Osteoblast (primary cell): ENCODE data around the gene MYCN. TPM values are rescaled to one million over a fixed set of nuclear protein-coding genes. Genes with fewer than 3 reads are reported as not detected.

Source experiments
- DNase-seq: peaks from one replicate; pipeline ENCODE4 v3.0.0; 2011; ENCODE audit warnings: low spot score, mixed read lengths; ENCODE audit not compliant: insufficient read length; ENCODE audit errors: missing footprints
- H2AFZ ChIP-seq: 2 replicates; pipeline ENCODE4 v1.6.0; 2011; ENCODE audit warnings: mild to moderate bottlenecking, low read length
- H3K27ac ChIP-seq: 2 replicates; pipeline ENCODE4 v1.5.1; 2011; ENCODE audit warnings: mild to moderate bottlenecking, low read depth, low read length, moderate library complexity
- H3K27me3 ChIP-seq: 2 replicates; pipeline ENCODE4 v1.6.0; 2012; ENCODE audit warnings: mild to moderate bottlenecking, control low read depth, inconsistent platforms, low read length, moderate library complexity; ENCODE audit not compliant: insufficient read depth
- H3K36me3 ChIP-seq: 2 replicates; pipeline ENCODE4 v1.5.1; 2011; ENCODE audit warnings: mild to moderate bottlenecking, low read length, control low read depth, moderate library complexity; ENCODE audit not compliant: insufficient read depth
- H3K4me1 ChIP-seq: 2 replicates; pipeline ENCODE4 v1.5.1; 2011; ENCODE audit warnings: mild to moderate bottlenecking, low read length, control low read depth, moderate library complexity; ENCODE audit not compliant: insufficient read depth
- H3K4me2 ChIP-seq: 2 replicates; pipeline ENCODE4 v1.6.0; 2011; ENCODE audit warnings: mild to moderate bottlenecking, low read length; ENCODE audit not compliant: insufficient read depth
- H3K4me3 ChIP-seq: fragments of 200-600 bp; sonication (generic); 3 replicates; pipeline ENCODE4 v1.5.1; 2012; ENCODE audit warnings: mild to moderate bottlenecking, low read length, inconsistent platforms; ENCODE audit not compliant: insufficient read depth
- H3K79me2 ChIP-seq: 2 replicates; pipeline ENCODE4 v1.6.0; 2012; ENCODE audit warnings: mild to moderate bottlenecking, low read length, control low read depth, inconsistent platforms; ENCODE audit not compliant: insufficient read depth
- H3K9me3 ChIP-seq: 2 replicates; pipeline ENCODE4 v1.5.1; 2011; ENCODE audit warnings: low read depth, low read length, control low read depth
- H4K20me1 ChIP-seq: 2 replicates; pipeline ENCODE4 v1.6.0; 2012; ENCODE audit warnings: mild to moderate bottlenecking, low read length, control low read depth; ENCODE audit not compliant: insufficient read depth
- CTCF ChIP-seq: IDR thresholded peaks from 2 replicates; pipeline ENCODE4 v1.5.1; 2011; ENCODE audit warnings: mild to moderate bottlenecking, low read depth, low read length, moderate library complexity; ENCODE audit errors: extremely low read depth
- total RNA-seq: library from RNA; depleted of rRNA; stranded (reverse); fragments of >200 nt; gene quantifications from 2 replicates; pipeline ENCODE4 v1.2.3, GENCODE V29; 2012

Gene MYCN
- total RNA-seq, 1 donor: not detected

DNA sequence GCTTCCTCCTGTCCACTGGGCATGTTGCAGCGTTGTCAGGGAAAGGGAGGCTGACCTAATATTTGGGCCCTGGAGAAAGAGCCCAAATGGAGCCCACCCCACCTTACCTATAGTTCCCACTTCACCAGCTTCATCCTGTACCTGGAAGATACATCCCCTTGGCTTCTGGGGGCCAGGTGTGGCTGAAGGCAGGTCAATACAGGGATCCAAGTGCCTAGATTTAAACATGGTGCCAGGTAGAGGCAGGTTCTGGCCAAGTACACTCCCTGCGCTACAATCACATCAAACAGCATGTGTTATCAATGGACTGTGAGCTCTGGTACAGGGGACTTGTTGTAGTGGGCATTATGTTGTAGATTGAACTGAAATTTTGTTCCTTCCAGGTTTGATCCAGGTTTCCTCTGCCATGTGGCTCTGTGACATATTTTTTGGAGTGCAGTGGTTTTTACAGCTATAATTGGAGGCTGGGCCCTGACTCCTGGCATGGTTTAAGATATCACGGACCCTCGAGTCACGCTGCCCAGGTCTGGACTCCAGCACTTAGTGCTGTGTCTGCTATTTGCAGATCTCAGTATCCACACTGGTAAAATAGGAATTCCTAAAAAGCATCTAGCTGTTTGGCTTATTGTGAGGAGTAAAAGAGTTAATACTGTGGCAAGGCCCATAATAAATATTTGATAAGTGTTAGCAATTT, 23.8 kb downstream of the MYCN start:
- no peaks in the 10 kb centered on the region for H3K27me3 ChIP-seq
- no peaks in the 10 kb centered on the region for H4K20me1 ChIP-seq
- TF ChIP-seq CTCF: no peak
- H3K9me3 ChIP-seq: no peaks in the 10 kb centered on the region
- no peak overlapping the region for H3K4me3 ChIP-seq
- no peaks in the 10 kb centered on the region for H3K36me3 ChIP-seq
- DNase-seq: no peak
- H3K4me2 ChIP-seq: no peak overlapping the region
- H3K4me1 ChIP-seq: no peaks in the 10 kb centered on the region
- H2AFZ ChIP-seq: no peak overlapping the region
- H3K27ac ChIP-seq: no peak overlapping the region
- H3K79me2 ChIP-seq: no peaks in the 10 kb centered on the region

- Histone ChIP-seq H3K4me2 (no peak overlapping the region), H3K79me2 (no peaks in the 10 kb centered on the region), H3K27ac (no peak overlapping the region), H4K20me1 (no peaks in the 10 kb centered on the region), H3K4me3 (no peak overlapping the region), H3K27me3 (no peaks in the 10 kb centered on the region), H3K36me3 (no peaks in the 10 kb centered on the region), H3K4me1 (no peaks in the 10 kb centered on the region), H3K9me3 (no peaks in the 10 kb centered on the region), H2AFZ (no peak overlapping the region)
- DNase-seq: no peak
- TF ChIP-seq CTCF: no peak
These were observed 24.7 kb downstream of the MYCN start for GRCh38 chr2:15964936-15965563.

DNA sequence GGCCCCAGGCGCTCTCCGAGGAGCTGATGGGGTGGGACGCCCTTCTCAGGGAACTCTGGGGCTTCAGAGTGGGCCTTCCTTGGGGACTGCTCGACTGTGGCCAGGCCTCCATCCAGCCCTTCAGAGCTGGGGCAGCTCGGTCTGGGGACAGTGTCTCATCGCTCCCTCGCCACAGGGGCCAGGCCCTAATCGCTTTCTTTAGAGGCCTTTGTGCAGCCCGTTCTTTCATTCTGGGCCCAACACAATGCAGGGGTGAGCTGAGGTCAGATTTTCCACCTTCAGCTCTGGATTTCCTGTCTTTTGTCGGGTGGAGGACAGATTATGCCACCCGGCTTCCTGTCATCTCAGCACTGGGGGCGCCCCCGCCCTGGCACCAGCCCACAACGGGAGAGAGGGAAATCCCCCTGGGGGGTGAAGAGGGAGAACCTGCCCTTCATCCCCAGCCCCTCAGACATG, 25.2 kb downstream of the MYCN start:
- no peak for TF ChIP-seq CTCF
- no peaks in the 10 kb centered on the region for H4K20me1 ChIP-seq
- no peaks in the 10 kb centered on the region for H3K36me3 ChIP-seq
- H3K27ac ChIP-seq: no peak overlapping the region
- H3K79me2 ChIP-seq: no peaks in the 10 kb centered on the region
- H3K4me1 ChIP-seq: no peaks in the 10 kb centered on the region
- no peak overlapping the region for H2AFZ ChIP-seq
- no peaks in the 10 kb centered on the region for H3K9me3 ChIP-seq
- no peak overlapping the region for H3K4me3 ChIP-seq
- no peak overlapping the region for H3K4me2 ChIP-seq
- H3K27me3 ChIP-seq: no peaks in the 10 kb centered on the region
- DNase-seq: no peak
